HEK293 (cell line): Measurements from ENCODE around the gene DCC.

ENCODE experiments used
- CTCF ChIA-PET: fragments of 350-600 bp; formaldehyde crosslinking; extraction: SDS; loops from one replicate; lab custom pipeline; 2021; ENCODE audit warnings: antibody characterized with exemption; lab: Yijun Ruan, JAX
- POLR2A ChIA-PET: fragments of 300-600 bp; formaldehyde crosslinking; extraction: SDS; loops from one replicate; lab custom pipeline; 2020; ENCODE audit warnings: antibody characterized with exemption, inconsistent platforms; lab: Yijun Ruan, JAX
- H3K27ac ChIP-seq: fragments of 200-500 bp; sonication (Bioruptor generic); 2 replicates; pipeline ENCODE4 v1.5.1; 2014; ENCODE audit warnings: low read depth, low read length, control low read depth, inconsistent platforms; ENCODE audit errors: extremely low read depth
- H3K36me3 ChIP-seq, 2 experiments: fragments of 200-500 bp in 1 of 2; sonication (Bioruptor generic) in 1 of 2; 1 replicate in 1 of 2; 2 replicates in 1 of 2; pipeline ENCODE4 v1.5.1; 2014 to 2017; ENCODE audit warnings: inconsistent platforms in 2 of 2, low read length in 2 of 2; ENCODE audit not compliant: control insufficient read depth in 2 of 2, insufficient read depth in 1 of 2
- H3K4me1 ChIP-seq: fragments of 200-500 bp; sonication (Bioruptor generic); 2 replicates; pipeline ENCODE4 v1.5.1; 2014; ENCODE audit warnings: mild to moderate bottlenecking, low read length, inconsistent platforms; ENCODE audit not compliant: control insufficient read depth, insufficient read depth
- H3K4me3 ChIP-seq: 2 replicates; pipeline ENCODE4 v1.5.1; 2011; ENCODE audit warnings: low read depth, mild to moderate bottlenecking, control low read depth, low read length, moderate library complexity
- H3K9me3 ChIP-seq: fragments of 200-500 bp; sonication (Bioruptor generic); 2 replicates; pipeline ENCODE4 v1.5.1; 2014; ENCODE audit warnings: low read depth, low read length, inconsistent platforms; ENCODE audit not compliant: control insufficient read depth, insufficient read depth
- FEZF1 ChIP-seq: fragments of 450-650 bp; formaldehyde crosslinking; IDR thresholded peaks from 2 replicates; pipeline ENCODE4 v1.5.1; 2016; ENCODE audit warnings: missing biosample characterization, missing genetic modification characterization
- KLF10 ChIP-seq: fragments of 450-650 bp; IDR thresholded peaks from 2 replicates; pipeline ENCODE4 v1.5.1; 2018; ENCODE audit warnings: missing biosample characterization, mild to moderate bottlenecking, missing genetic modification characterization
- SALL2 ChIP-seq: fragments of 450-650 bp; formaldehyde crosslinking; IDR thresholded peaks from 2 replicates; pipeline ENCODE4 v1.5.0; 2017; ENCODE audit warnings: missing biosample characterization, mild to moderate bottlenecking, missing genetic modification characterization, borderline replicate concordance
- ZBTB21 ChIP-seq: fragments of 450-650 bp; formaldehyde crosslinking; IDR thresholded peaks from 2 replicates; pipeline ENCODE4 v1.5.1; 2017; ENCODE audit warnings: missing biosample characterization, missing genetic modification characterization
- ZIC2 ChIP-seq: fragments of 450-650 bp; formaldehyde crosslinking; IDR thresholded peaks from 2 replicates; pipeline ENCODE4 v1.5.1; 2016; ENCODE audit warnings: missing biosample characterization, missing genetic modification characterization
- ZNF114 ChIP-seq: fragments of 450-650 bp; formaldehyde crosslinking; IDR thresholded peaks from 2 replicates; pipeline ENCODE4 v1.5.0; 2017; ENCODE audit warnings: missing biosample characterization, missing genetic modification characterization
- ZNF138 ChIP-seq: fragments of 450-650 bp; formaldehyde crosslinking; IDR thresholded peaks from 2 replicates; pipeline ENCODE4 v1.5.1; 2016; ENCODE audit warnings: missing biosample characterization, missing genetic modification characterization, borderline replicate concordance
- ZNF174 ChIP-seq: fragments of 450-650 bp; formaldehyde crosslinking; IDR thresholded peaks from 2 replicates; pipeline ENCODE4 v1.5.0; 2017; ENCODE audit warnings: missing biosample characterization, mild to moderate bottlenecking, missing genetic modification characterization
- ZNF175 ChIP-seq: fragments of 450-650 bp; formaldehyde crosslinking; IDR thresholded peaks from 2 replicates; pipeline ENCODE4 v1.5.1; 2016; ENCODE audit warnings: missing biosample characterization, missing genetic modification characterization
- ZNF23 ChIP-seq: fragments of 450-650 bp; formaldehyde crosslinking; IDR thresholded peaks from 2 replicates; pipeline ENCODE4 v1.5.1; 2016; ENCODE audit warnings: missing biosample characterization, missing genetic modification characterization, borderline replicate concordance
- ZNF239 ChIP-seq: fragments of 450-650 bp; formaldehyde crosslinking; IDR thresholded peaks from 2 replicates; pipeline ENCODE4 v1.5.1; 2016; ENCODE audit warnings: missing biosample characterization, missing genetic modification characterization
- ZNF302 ChIP-seq: fragments of 450-650 bp; formaldehyde crosslinking; IDR thresholded peaks from 2 replicates; pipeline ENCODE4 v1.5.1; 2016; ENCODE audit warnings: missing biosample characterization, missing genetic modification characterization, low read depth
- ZNF324 ChIP-seq: fragments of 450-650 bp; formaldehyde crosslinking; IDR thresholded peaks from 2 replicates; pipeline ENCODE4 v1.5.1; 2016; ENCODE audit warnings: missing biosample characterization, missing genetic modification characterization
- ZNF350 ChIP-seq: fragments of 450-650 bp; formaldehyde crosslinking; IDR thresholded peaks from 2 replicates; pipeline ENCODE4 v1.5.0; 2017; ENCODE audit warnings: missing biosample characterization, mild to moderate bottlenecking, missing genetic modification characterization
- ZNF354C ChIP-seq: fragments of 450-650 bp; formaldehyde crosslinking; IDR thresholded peaks from 2 replicates; pipeline ENCODE4 v1.5.1; 2016; ENCODE audit warnings: missing biosample characterization, missing genetic modification characterization, low read depth, borderline replicate concordance
- ZNF391 ChIP-seq: fragments of 450-650 bp; formaldehyde crosslinking; IDR thresholded peaks from 2 replicates; pipeline ENCODE4 v1.5.1; 2016; ENCODE audit warnings: low read depth, missing biosample characterization, missing genetic modification characterization, borderline replicate concordance
- ZNF394 ChIP-seq: fragments of 450-650 bp; formaldehyde crosslinking; IDR thresholded peaks from 2 replicates; pipeline ENCODE4 v1.5.1; 2016; ENCODE audit warnings: missing biosample characterization, missing genetic modification characterization, mild to moderate bottlenecking, moderate library complexity, borderline replicate concordance
- ZNF416 ChIP-seq: fragments of 450-650 bp; formaldehyde crosslinking; IDR thresholded peaks from 2 replicates; pipeline ENCODE4 v1.5.1; 2016; ENCODE audit warnings: missing biosample characterization, missing genetic modification characterization
- ZNF433 ChIP-seq: fragments of 450-650 bp; formaldehyde crosslinking; IDR thresholded peaks from 2 replicates; pipeline ENCODE4 v1.5.1; 2016; ENCODE audit warnings: missing biosample characterization, missing genetic modification characterization, low read depth
- ZNF473 ChIP-seq: fragments of 450-650 bp; formaldehyde crosslinking; IDR thresholded peaks from 2 replicates; pipeline ENCODE4 v1.5.1; 2017; ENCODE audit warnings: missing biosample characterization, missing genetic modification characterization
- ZNF514 ChIP-seq: fragments of 450-650 bp; formaldehyde crosslinking; IDR thresholded peaks from 2 replicates; pipeline ENCODE4 v1.5.1; 2016; ENCODE audit warnings: missing biosample characterization, missing genetic modification characterization
- ZNF747 ChIP-seq: fragments of 450-650 bp; formaldehyde crosslinking; IDR thresholded peaks from 2 replicates; pipeline ENCODE4 v1.5.1; 2016; ENCODE audit warnings: missing biosample characterization, missing genetic modification characterization
- ZNF830 ChIP-seq: fragments of 450-650 bp; IDR thresholded peaks from 2 replicates; pipeline ENCODE4 v1.5.0; 2018; ENCODE audit warnings: missing biosample characterization, missing genetic modification characterization, low read depth, mild to moderate bottlenecking, moderate library complexity
- ZSCAN5A ChIP-seq: fragments of 450-650 bp; formaldehyde crosslinking; IDR thresholded peaks from 2 replicates; pipeline ENCODE4 v1.5.1; 2016; ENCODE audit warnings: missing biosample characterization, missing genetic modification characterization
- TF ChIP-seq, protein P1 (sequence below): fragments of 450-650 bp; IDR thresholded peaks from 2 replicates; pipeline ENCODE4 v1.5.1; 2018; ENCODE audit warnings: missing biosample characterization, missing genetic modification characterization

DCC gene

DNA sequence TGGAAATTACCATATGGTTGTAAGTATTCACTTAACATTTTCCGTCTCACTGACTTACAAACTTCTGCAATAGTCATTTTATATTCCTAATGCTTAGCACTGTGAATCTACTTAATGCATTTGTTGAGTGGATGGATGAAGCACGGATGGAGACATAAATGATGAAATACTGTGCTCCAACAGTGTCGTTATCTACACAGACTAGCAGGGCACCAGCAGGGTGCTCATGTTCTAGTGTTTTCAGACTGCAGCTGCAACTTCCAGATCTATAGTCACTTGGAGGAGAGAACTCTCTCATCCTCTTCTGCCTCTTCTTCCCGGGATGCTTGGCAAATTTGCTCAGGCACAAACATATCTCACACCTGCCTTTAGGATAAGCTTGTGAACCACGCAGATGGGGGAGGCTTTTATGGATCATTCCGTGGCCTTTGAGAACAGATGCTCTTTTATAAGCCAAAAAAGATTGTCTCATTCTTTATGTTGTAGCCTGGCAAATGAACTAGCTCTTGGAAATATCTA lies 1086.7 kb downstream of the DCC start:
- ChIA-PET POLR2A (no interaction called here), CTCF (no interaction called here)
- H3K27ac ChIP-seq: no peak overlapping the region
- no peaks in the 10 kb centered on the region for H3K4me1 ChIP-seq
- H3K9me3 ChIP-seq: no peaks in the 10 kb centered on the region
- H3K4me3 ChIP-seq: no peak overlapping the region
- TF ChIP-seq ZIC2: 0 out of 2 replicates have a peak, but pooled peaks have one; percentile 10
- TF ChIP-seq ZNF114: no peak
- TF ChIP-seq, all 188 proteins: peak for 1
- no peaks in the 10 kb centered on the region for H3K36me3 ChIP-seq

DNA sequence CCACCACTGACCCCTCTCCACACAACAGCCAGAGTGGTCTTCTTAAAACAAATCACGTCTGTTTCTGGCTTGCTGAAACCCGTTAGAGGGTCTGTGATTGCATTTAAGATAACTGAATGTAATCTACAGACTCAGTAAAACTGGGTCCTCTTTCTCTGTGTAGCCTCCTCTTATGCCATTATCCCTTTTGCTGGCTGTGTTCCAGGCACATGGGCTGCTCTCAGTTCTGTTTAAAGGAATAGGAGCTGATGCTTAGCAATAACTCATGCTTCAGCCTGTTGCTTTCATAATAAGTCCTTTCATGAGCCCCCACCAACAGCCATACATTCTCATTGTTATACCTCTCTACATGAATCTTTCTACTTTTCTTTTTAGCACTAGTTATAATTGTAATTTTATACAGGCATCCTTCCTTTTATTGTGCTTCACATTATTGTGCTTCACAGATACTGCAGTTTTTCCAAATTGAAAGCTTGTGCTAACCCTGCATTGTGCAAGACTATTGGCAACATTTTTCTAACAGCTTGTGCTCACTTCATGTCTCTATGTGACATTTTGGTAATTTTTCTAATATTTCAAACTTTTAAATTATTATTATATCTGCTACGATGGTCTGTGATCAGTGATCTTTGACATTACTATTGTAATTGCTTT lies 1101.9 kb downstream of the DCC start:
- Histone ChIP-seq H3K4me3 (no peak overlapping the region), H3K27ac (no peak overlapping the region), H3K4me1 (no peaks in the 10 kb centered on the region), H3K36me3 (no peaks in the 10 kb centered on the region), H3K9me3 (no peaks in the 10 kb centered on the region)
- POLR2A ChIA-PET: no interaction called here
- CTCF ChIA-PET: no interaction called here
- TF ChIP-seq ZNF302 (tag by site-specific recombination) (no peak), ZSCAN5A (tag by site-specific recombination) (no peak), ZNF416 (tag by site-specific recombination) (no peak), ZNF354C (no peak), ZNF394 (no peak), ZNF324 (tag by site-specific recombination) (no peak), ZNF433 (tag by site-specific recombination) (no peak), ZNF23 (no peak), ZNF514 (no peak)
- TF ChIP-seq, protein P1, sequence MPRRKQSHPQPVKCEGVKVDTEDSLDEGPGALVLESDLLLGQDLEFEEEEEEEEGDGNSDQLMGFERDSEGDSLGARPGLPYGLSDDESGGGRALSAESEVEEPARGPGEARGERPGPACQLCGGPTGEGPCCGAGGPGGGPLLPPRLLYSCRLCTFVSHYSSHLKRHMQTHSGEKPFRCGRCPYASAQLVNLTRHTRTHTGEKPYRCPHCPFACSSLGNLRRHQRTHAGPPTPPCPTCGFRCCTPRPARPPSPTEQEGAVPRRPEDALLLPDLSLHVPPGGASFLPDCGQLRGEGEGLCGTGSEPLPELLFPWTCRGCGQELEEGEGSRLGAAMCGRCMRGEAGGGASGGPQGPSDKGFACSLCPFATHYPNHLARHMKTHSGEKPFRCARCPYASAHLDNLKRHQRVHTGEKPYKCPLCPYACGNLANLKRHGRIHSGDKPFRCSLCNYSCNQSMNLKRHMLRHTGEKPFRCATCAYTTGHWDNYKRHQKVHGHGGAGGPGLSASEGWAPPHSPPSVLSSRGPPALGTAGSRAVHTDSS (tag by site-specific recombination): no peak

DNA sequence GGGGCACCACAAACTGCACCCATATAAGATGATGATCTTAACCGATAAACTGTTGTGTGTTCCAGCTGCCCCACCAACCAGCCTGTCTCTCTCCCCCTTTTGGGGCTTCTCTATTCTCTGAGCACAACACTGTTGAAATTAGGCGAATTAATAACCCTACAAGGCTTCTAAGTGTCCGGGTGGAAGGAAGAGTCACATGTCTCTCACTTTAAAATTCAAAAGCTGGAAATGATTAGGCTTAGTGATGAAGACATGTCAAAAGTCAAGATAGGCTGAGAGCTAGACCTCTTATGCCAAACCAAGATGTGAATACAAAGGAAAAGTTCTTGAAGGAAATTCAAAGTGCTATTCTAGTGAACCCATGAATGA lies 1102.4 kb downstream of the DCC start:
- Histone ChIP-seq H3K36me3 (no peaks in the 10 kb centered on the region), H3K4me1 (no peaks in the 10 kb centered on the region), H3K9me3 (no peaks in the 10 kb centered on the region), H3K27ac (no peak overlapping the region), H3K4me3 (no peak overlapping the region)
- ChIA-PET CTCF (no interaction called here), POLR2A (no interaction called here)
- no peak for TF ChIP-seq ZIC2
- TF ChIP-seq ZNF391 (tag by site-specific recombination): no peak
- TF ChIP-seq SALL2 (tag by site-specific recombination): no peak
- no peak for TF ChIP-seq ZNF239 (tag by site-specific recombination)
- TF ChIP-seq ZNF830 (tag by site-specific recombination): no peak
- TF ChIP-seq KLF10 (tag by site-specific recombination): no peak
- TF ChIP-seq ZNF473 (tag by site-specific recombination): no peak
- no peak for TF ChIP-seq ZNF174 (tag by site-specific recombination)
- no peak for TF ChIP-seq ZNF175 (tag by site-specific recombination)
- TF ChIP-seq ZNF747 (tag by site-specific recombination): no peak
- TF ChIP-seq ZNF138 (tag by site-specific recombination): no peak
- TF ChIP-seq ZBTB21 (tag by site-specific recombination): no peak
- TF ChIP-seq FEZF1 (tag by site-specific recombination): no peak
- TF ChIP-seq ZNF350 (tag by site-specific recombination): no peak
